Natural killer cell treated with Interleukin-12 subunit alpha and Interleukin-12 subunit beta and Interleukin-15 and Interleukin-18, amount 100 ng/mL, for 72 hours (primary cell): Measurements from ENCODE around the gene CAPRIN1. TPM values are rescaled to one million over a fixed set of nuclear protein-coding genes. Genes with fewer than 3 reads are reported as not detected.
"Not testable (repeated sequence)": the region's sequence is repeated elsewhere in the genome, so short reads cannot be mapped to it uniquely, and the experiment has no call there.

Experiments
- ATAC-seq, 2 donors: fragments of 150-1000 bp; cut with Tn5 transposase in 1 of 2; sonication (Bioruptor Pico), chemical (Tn5 transposase) in 1 of 2; 2 replicates each; pipeline ENCODE4 v1.10.0; 2021
- DNase-seq: peaks from one replicate; pipeline ENCODE4 v3.0.0; 2022; ENCODE audit warnings: low spot score
- H3K27ac Mint-ChIP-seq, 2 donors: 1 replicate in 1 of 2; 2 replicates in 1 of 2; pipeline ENCODE4 v1.8.0; 2022; ENCODE audit warnings: mixed read lengths in 2 of 2, mild to moderate bottlenecking in 1 of 2, moderate library complexity in 1 of 2
- H3K27me3 Mint-ChIP-seq, 2 donors: 1 replicate in 1 of 2; 2 replicates in 1 of 2; pipeline ENCODE4 v1.8.0; 2022; ENCODE audit warnings: mixed read lengths in 2 of 2
- H3K36me3 Mint-ChIP-seq: one replicate; pipeline ENCODE4 v1.8.0; 2022; ENCODE audit warnings: mixed read lengths
- H3K4me1 Mint-ChIP-seq, 2 donors: 1 replicate in 1 of 2; 2 replicates in 1 of 2; pipeline ENCODE4 v1.8.0; 2022; ENCODE audit warnings: low read depth in 2 of 2, mixed read lengths in 2 of 2, mild to moderate bottlenecking in 1 of 2
- H3K4me3 Mint-ChIP-seq: one replicate; pipeline ENCODE4 v1.8.0; 2022; ENCODE audit warnings: mixed read lengths
- H3K9me3 Mint-ChIP-seq: 2 replicates; pipeline ENCODE4 v1.8.0; 2022; ENCODE audit warnings: mixed read lengths
- total RNA-seq, 2 donors: library from RNA; stranded (reverse); gene quantifications; one replicate each; pipeline ENCODE4 v1.2.3, GENCODE V29; 2022

The CAPRIN1 gene
- total RNA-seq, 2 donors from 2014 or later = 228 to 234 TPM

DNA sequence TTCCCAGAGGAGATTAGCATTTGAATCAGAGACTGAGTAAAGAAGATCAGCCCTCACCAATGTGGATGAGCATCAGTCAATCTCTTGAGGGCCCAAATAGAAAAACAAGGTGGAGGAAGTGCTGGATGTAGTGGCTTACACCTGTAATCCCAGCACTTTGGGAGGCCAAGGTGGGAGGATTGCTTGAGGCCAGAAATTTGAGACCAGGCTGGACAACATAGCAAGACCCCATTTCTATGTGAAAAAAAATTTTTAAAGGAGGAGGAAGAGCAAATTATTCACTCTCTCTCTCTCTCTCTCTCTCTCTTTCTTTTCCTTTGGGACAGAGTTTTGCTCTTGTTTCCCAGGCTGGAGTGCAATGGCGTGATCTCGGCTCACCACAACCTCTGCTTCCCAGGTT is 18.1 kb upstream of the CAPRIN1 start:
- Mint-ChIP-seq H3K9me3 (no peaks in the 10 kb centered on the region), H3K27ac (no peak overlapping the region), H3K4me3 (no peak overlapping the region), H3K36me3 (no peaks in the 10 kb centered on the region), H3K27me3 (peaks cover 3 to 6% of the 10 kb centered on the region in 2 donors), H3K4me1 (no peaks in the 10 kb centered on the region)
- DNase-seq (no peak), ATAC-seq (no peak)

DNA sequence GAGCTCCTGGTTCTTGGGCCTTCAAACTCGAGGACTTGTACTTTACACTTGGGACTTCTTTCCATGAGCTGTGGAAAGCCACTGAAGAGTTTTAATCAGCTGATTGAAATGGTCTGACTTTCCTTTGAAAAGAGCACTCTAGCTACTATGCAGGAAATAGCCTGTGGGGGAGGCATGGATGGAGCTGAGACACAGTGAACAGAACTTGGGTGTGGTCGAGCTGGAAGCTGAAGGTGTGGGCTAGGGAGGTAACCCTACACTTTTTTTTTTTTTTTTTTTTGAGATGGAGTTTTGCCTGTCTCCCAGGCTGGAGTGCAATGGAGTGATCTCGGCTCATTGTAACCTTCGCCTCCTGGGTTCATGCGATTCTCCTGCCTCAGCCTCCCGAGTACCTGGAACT is 17.5 kb upstream of the CAPRIN1 start:
- Mint-ChIP-seq H3K4me3 (no peak overlapping the region), H3K4me1 (no peaks in the 10 kb centered on the region), H3K27me3 (no peaks in the 10 kb centered on the region), H3K9me3 (no peaks in the 10 kb centered on the region), H3K36me3 (no peaks in the 10 kb centered on the region), H3K27ac (no peak overlapping the region)
- ATAC-seq (no peak), DNase-seq (no peak)

GRCh38 chr11:34036456-34036855 is 15.1 kb upstream of the CAPRIN1 start:
- Mint-ChIP-seq H3K4me3 (no peak overlapping the region), H3K36me3 (no peaks in the 10 kb centered on the region), H3K4me1 (no peaks in the 10 kb centered on the region), H3K9me3 (no peaks in the 10 kb centered on the region), H3K27me3 (no peaks in the 10 kb centered on the region), H3K27ac (no peak overlapping the region)
- DNase-seq (no peak), ATAC-seq (no peak)

- no peaks in the 10 kb centered on the region for H3K9me3 Mint-ChIP-seq
- H3K4me1 Mint-ChIP-seq = no peaks in the 10 kb centered on the region
- H3K36me3 Mint-ChIP-seq = no peaks in the 10 kb centered on the region
- no peaks in the 10 kb centered on the region for H3K27me3 Mint-ChIP-seq
- ATAC-seq = no peak
- DNase-seq = no peak
- no peak overlapping the region for H3K4me3 Mint-ChIP-seq
- H3K27ac Mint-ChIP-seq = no peak overlapping the region
These were observed 14.5 kb upstream of the CAPRIN1 start for GRCh38 chr11:34037016-34037415.

GRCh38 chr11:34040571-34040970 is 11.0 kb upstream of the CAPRIN1 start:
- Mint-ChIP-seq H3K9me3 (no peaks in the 10 kb centered on the region), H3K27ac (no peak overlapping the region), H3K27me3 (peaks cover 5 to 8% of the 10 kb centered on the region in 2 donors), H3K36me3 (no peaks in the 10 kb centered on the region), H3K4me3 (no peak overlapping the region), H3K4me1 (peaks cover 6 to 8% of the 10 kb centered on the region in 2 donors)
- DNase-seq (no peak), ATAC-seq (no peak)

- ATAC-seq (peak; percentile 61 to 63), DNase-seq (no peak)
- H3K36me3 Mint-ChIP-seq = no peaks in the 10 kb centered on the region
These were observed 6.7 kb upstream of the CAPRIN1 start for GRCh38 chr11:34044664-34045485.

DNA sequence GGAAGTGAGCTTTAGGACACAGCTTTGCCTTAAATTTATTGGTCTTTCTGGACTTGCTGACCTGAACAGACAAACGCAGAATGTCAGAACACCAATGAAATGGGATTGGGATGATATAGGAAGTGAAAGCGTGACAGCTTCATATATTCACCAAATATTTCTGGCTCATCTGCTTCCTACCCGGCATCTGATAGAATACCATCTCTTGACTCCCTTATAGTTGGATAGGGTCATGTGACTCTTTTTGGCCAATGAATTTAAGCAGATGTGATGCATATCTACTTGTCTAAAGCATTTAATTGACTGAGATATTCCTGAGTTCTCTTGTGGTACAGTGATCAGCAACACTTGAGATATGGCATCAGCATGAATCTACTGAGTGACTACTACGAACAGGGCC is 2.5 kb upstream of the CAPRIN1 start:
- Mint-ChIP-seq H3K36me3 (peaks cover 12% of the 10 kb centered on the region), H3K27ac (no peak overlapping the region), H3K4me1 (peaks cover 14 to 31% of the 10 kb centered on the region in 2 donors), H3K27me3 (peaks cover 7 to 8% of the 10 kb centered on the region in 2 donors), H3K4me3 (no peak overlapping the region), H3K9me3 (no peaks in the 10 kb centered on the region)
- no peak for ATAC-seq
- DNase-seq = no peak

More at GRCh38 chr11:34044664-34045485, 6.7 kb upstream of the CAPRIN1 start:
- peak overlapping the region; percentile 21 for H3K4me3 Mint-ChIP-seq
- H3K27me3 Mint-ChIP-seq = peaks cover 7 to 8% of the 10 kb centered on the region in 2 donors
- H3K9me3 Mint-ChIP-seq = no peaks in the 10 kb centered on the region
- peaks cover 6 to 8% of the 10 kb centered on the region in 2 donors for H3K4me1 Mint-ChIP-seq
- H3K27ac Mint-ChIP-seq = peak overlapping the region in 1 of 2 donors; percentile 12

DNA sequence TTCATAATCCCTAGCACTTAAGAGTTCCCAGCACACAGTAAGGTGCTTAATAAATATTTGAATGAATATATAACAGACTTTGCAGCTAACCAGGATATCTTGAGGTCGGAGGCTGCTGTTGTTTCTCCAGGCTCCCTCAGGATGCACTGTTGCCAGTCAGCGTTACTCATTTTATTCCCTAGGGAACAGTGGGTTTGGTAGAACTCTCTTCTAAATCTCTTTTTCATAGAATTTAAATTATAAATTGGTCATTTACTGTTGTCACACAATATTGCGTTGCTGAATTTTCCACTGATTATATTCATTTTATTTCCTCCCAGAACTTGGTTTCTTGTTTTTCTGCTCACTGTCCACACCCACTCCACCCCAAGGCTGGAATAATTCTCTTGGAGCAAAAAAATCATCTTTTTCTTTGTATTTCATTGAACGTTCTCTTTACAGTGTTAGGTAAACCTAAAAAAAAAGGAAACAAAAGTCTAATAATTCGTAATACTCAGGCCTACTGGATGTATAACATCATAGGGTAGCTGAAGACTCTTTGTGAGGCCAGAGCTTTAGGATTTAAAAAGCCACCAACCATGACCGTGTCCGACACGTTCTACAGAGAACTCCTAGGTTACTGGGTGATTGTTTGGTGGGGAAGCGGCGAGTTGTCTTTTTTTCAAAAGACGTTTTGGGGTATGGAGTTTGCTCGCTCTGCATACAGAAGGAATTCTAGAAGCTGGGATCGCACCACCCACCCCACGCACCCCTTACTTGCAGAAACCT is 766 bp upstream of the CAPRIN1 start:
- ATAC-seq = no peak

DNA sequence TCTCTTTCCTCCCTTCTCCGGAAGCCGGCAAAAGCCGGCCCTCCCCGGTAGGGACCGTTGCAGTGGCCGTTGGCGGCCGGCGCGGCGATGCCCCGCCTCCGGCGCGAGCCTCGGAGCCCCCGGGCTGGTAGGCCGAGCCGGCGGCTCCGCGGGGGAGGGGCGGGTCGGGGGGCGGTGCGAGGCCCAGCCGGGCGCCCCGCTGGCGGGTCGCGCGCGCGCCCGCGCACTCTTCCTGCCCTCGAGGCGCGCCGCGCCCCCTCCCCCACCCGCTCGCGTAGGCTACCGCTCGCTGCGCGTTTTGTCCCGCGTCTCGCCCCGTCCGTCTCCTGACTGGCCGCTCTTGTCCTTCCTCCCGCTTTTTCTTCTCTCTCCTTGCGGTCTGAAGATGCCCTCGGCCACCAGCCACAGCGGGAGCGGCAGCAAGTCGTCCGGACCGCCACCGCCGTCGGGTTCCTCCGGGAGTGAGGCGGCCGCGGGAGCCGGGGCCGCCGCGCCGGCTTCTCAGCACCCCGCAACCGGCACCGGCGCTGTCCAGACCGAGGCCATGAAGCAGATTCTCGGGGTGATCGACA is 591 bp downstream of the CAPRIN1 start:
- no peaks in the 10 kb centered on the region for H3K9me3 Mint-ChIP-seq
- ATAC-seq (peak; percentile 86 to 90), DNase-seq (peak; percentile 91)
- H3K36me3 Mint-ChIP-seq = peaks cover 14% of the 10 kb centered on the region
- H3K4me3 Mint-ChIP-seq = peak overlapping the region; percentile 98
- H3K27ac Mint-ChIP-seq = peak overlapping the region; percentile 97 to 99
- peaks cover 11 to 40% of the 10 kb centered on the region in 2 donors for H3K4me1 Mint-ChIP-seq
- peaks cover 0 to 2% of the 10 kb centered on the region in 2 donors for H3K27me3 Mint-ChIP-seq

More for the DNA sequence above, 766 bp upstream of the CAPRIN1 start:
- Mint-ChIP-seq H3K27ac (peak overlapping the region; percentile 97 to 99), H3K4me3 (peak overlapping the region; percentile 98), H3K36me3 (peaks cover 12% of the 10 kb centered on the region), H3K9me3 (no peaks in the 10 kb centered on the region), H3K27me3 (peaks cover 0 to 2% of the 10 kb centered on the region in 2 donors), H3K4me1 (peaks cover 8 to 28% of the 10 kb centered on the region in 2 donors)
- no peak for DNase-seq

GRCh38 chr11:34052608-34053160 is 1.2 kb downstream of the CAPRIN1 start:
- peaks cover 16% of the 10 kb centered on the region for H3K36me3 Mint-ChIP-seq
- ATAC-seq = no peak
- DNase-seq = no peak
- H3K27me3 Mint-ChIP-seq = peaks cover 0 to 2% of the 10 kb centered on the region in 2 donors
- peaks cover 12 to 43% of the 10 kb centered on the region in 2 donors for H3K4me1 Mint-ChIP-seq
- no peaks in the 10 kb centered on the region for H3K9me3 Mint-ChIP-seq
- H3K4me3 Mint-ChIP-seq = peak overlapping the region; percentile 98
- peak overlapping the region; percentile 97 to 99 for H3K27ac Mint-ChIP-seq

DNA sequence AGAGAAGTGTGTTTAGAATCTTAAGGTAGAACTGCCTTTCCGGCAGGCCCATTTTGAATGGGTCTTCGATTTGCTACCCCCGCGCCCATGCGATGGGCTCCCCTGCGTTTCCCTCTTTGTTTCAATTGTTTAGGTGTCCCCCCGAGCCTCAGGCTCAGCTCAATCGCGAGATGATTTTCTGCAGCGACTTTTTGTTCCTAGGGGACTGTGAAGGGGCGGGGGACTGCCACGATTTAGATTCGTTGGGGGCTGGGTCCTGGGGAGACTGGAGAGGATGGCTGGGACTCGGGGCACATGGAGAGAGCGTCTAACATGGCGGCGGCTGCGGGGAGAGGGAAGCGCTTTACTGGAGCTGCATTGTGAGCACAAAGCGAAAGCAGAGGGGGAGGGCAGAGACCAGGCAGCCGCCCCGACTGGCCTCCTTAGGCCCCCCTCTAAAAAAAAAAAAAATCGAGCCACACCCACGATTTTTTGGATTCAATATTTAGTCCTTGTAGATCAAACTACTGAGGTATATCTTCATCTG is 1.7 kb downstream of the CAPRIN1 start:
- peak; percentile 57 to 62 for ATAC-seq
- Mint-ChIP-seq H3K9me3 (no peaks in the 10 kb centered on the region), H3K4me1 (peaks cover 12 to 43% of the 10 kb centered on the region in 2 donors), H3K4me3 (peak overlapping the region; percentile 98), H3K27me3 (peaks cover 0 to under 1% of the 10 kb centered on the region in 2 donors), H3K27ac (peak overlapping the region; percentile 97 to 99), H3K36me3 (peaks cover 16% of the 10 kb centered on the region)
- DNase-seq = peak; percentile 87

- H3K36me3 Mint-ChIP-seq = peaks cover 16% of the 10 kb centered on the region
- H3K4me1 Mint-ChIP-seq = peaks cover 22 to 52% of the 10 kb centered on the region in 2 donors
- not testable (repeated sequence) for H3K27me3 Mint-ChIP-seq, H3K9me3 Mint-ChIP-seq, DNase-seq, ATAC-seq
- H3K4me3 Mint-ChIP-seq = peak overlapping the region; percentile 98
- H3K27ac Mint-ChIP-seq = peak overlapping the region; percentile 97 to 99
These were observed 2.8 kb downstream of the CAPRIN1 start for GRCh38 chr11:34054351-34054750.
